ENCODE results near the gene OSBP2. TPM values are rescaled to one million over a fixed set of nuclear protein-coding genes. Genes with fewer than 3 reads are reported as not detected.

The OSBP2 gene
- total RNA-seq, 4 donors from 2014 or later: 1.9 to 3.9 (median 3.0) TPM

GRCh38 chr22:30894371-30894740 lies 199.7 kb downstream of the OSBP2 start:
- H3K4me1 ChIP-seq: no peaks in the 10 kb centered on the region
- no peak for TF ChIP-seq CTCF (IDR thresholded peaks at IDR 0.05)
- no peak for TF ChIP-seq POLR2A (IDR thresholded peaks at IDR 0.05)
- no peak for DNase-seq
- H3K27ac ChIP-seq: no peak overlapping the region
- H3K27me3 ChIP-seq: no peaks in the 10 kb centered on the region
- H3K4me3 ChIP-seq: no peak overlapping the region
- H3K36me3 ChIP-seq: peaks cover 0 to 13% (median 0%) of the 10 kb centered on the region in 3 donors
- H3K9me3 ChIP-seq: peaks cover 0 to 5% (median 0%) of the 10 kb centered on the region in 3 donors
- intact Hi-C loops (cut with DNase I): no loop called here
- WGBS, 2 donors: 72 to 79% methylated on average over 3 of the region's 3 CpGs

- H3K27ac ChIP-seq: no peak overlapping the region
- H3K4me3 ChIP-seq: no peak overlapping the region
- intact Hi-C loops (cut with DNase I): no loop called here
- no peaks in the 10 kb centered on the region for H3K27me3 ChIP-seq
- TF ChIP-seq CTCF (IDR thresholded peaks at IDR 0.05): no peak
- TF ChIP-seq POLR2A (IDR thresholded peaks at IDR 0.05): no peak
- H3K4me1 ChIP-seq: no peaks in the 10 kb centered on the region
- no peak for DNase-seq
- H3K36me3 ChIP-seq: peaks cover 0 to 8% (median 0%) of the 10 kb centered on the region in 3 donors
- peaks cover 0 to 5% (median 5%) of the 10 kb centered on the region in 3 donors for H3K9me3 ChIP-seq
- WGBS, 2 donors: 71 to 72% methylated on average over 16 of the region's 16 CpGs
These were observed 208.1 kb downstream of the OSBP2 start for GRCh38 chr22:30902496-30903357.

- peaks cover 0 to 5% (median 3%) of the 10 kb centered on the region in 3 donors for H3K9me3 ChIP-seq
- no peak for DNase-seq
- TF ChIP-seq CTCF (IDR thresholded peaks at IDR 0.05): no peak
- TF ChIP-seq POLR2A (IDR thresholded peaks at IDR 0.05): no peak
- H3K4me3 ChIP-seq: no peak overlapping the region
- no peaks in the 10 kb centered on the region for H3K4me1 ChIP-seq
- WGBS, 2 donors: 91 to 98% methylated on average over 6 of the region's 6 CpGs
- intact Hi-C loops (cut with DNase I): no loop called here
- H3K27ac ChIP-seq: no peak overlapping the region
- H3K27me3 ChIP-seq: no peaks in the 10 kb centered on the region
- H3K36me3 ChIP-seq: peaks cover 0 to 8% (median 0%) of the 10 kb centered on the region in 3 donors
These were observed 209.3 kb downstream of the OSBP2 start for GRCh38 chr22:30903876-30904460.

GRCh38 chr22:30905696-30906341 lies 211.1 kb downstream of the OSBP2 start:
- H3K4me3 ChIP-seq: no peak overlapping the region
- H3K4me1 ChIP-seq: no peaks in the 10 kb centered on the region
- intact Hi-C loops (cut with DNase I): loop anchor here (5.0 kb wide), 1 partner anchor 139 kb away; no protein-coding TSS in a partner anchor
- H3K27ac ChIP-seq: no peak overlapping the region
- no peak for DNase-seq
- 94 to 95% methylated on average over 21 to 22 of the region's 49 CpGs for WGBS, 2 donors
- no peaks in the 10 kb centered on the region for H3K27me3 ChIP-seq
- H3K36me3 ChIP-seq: peaks cover 0 to 9% (median 0%) of the 10 kb centered on the region in 3 donors
- H3K9me3 ChIP-seq: no peaks in the 10 kb centered on the region
- TF ChIP-seq POLR2A (IDR thresholded peaks at IDR 0.05): no peak
- no peak for TF ChIP-seq CTCF (IDR thresholded peaks at IDR 0.05)

GRCh38 chr22:30906411-30906810 lies 211.7 kb downstream of the OSBP2 start:
- WGBS, 2 donors: 90 to 98% methylated on average over 9 of the region's 9 CpGs
- Histone ChIP-seq H3K4me3 (no peak overlapping the region), H3K36me3 (peaks cover 0 to 9% (median 0%) of the 10 kb centered on the region in 3 donors), H3K4me1 (no peaks in the 10 kb centered on the region), H3K27ac (no peak overlapping the region), H3K9me3 (no peaks in the 10 kb centered on the region), H3K27me3 (no peaks in the 10 kb centered on the region)
- intact Hi-C loops (cut with DNase I): loop anchor here (5.0 kb wide), 1 partner anchor 139 kb away; no protein-coding TSS in a partner anchor
- DNase-seq: no peak
- TF ChIP-seq POLR2A (IDR thresholded peaks at IDR 0.05): no peak
- TF ChIP-seq CTCF (IDR thresholded peaks at IDR 0.05): no peak
